Lung (tissue), 12 donors: Measurements from ENCODE around the gene MB21D2. TPM values are rescaled to one million over a fixed set of nuclear protein-coding genes. Genes with fewer than 3 reads are reported as not detected.

Experiments
- ATAC-seq: fragments of 200-7000 bp; cut with Tn5 transposase; one replicate; pipeline ENCODE4 v1.9.1; 2020; ENCODE audit warnings: moderate number of reproducible peaks; ENCODE audit not compliant: insufficient read depth, low FRiP score
- DNase-seq, 3 donors: peaks; one replicate each; pipeline ENCODE4 v3.0.0-alpha.2; 2013 to 2017
- H3K27ac ChIP-seq, 2 donors: one replicate each; pipeline ENCODE4 v1.5.1; 2013; ENCODE audit warnings: mild to moderate bottlenecking in 2 of 2, moderate library complexity in 2 of 2, control low read depth in 1 of 2, inconsistent platforms in 1 of 2, low read depth in 1 of 2, low read length in 1 of 2
- H3K27me3 ChIP-seq, 3 donors: one replicate each; pipeline ENCODE4 v1.5.1; 2013; ENCODE audit warnings: low read length in 2 of 3; ENCODE audit not compliant: control insufficient read depth in 3 of 3, insufficient read depth in 3 of 3
- H3K36me3 ChIP-seq, 4 donors: one replicate each; pipeline ENCODE4 v1.5.1; 2013; ENCODE audit warnings: low read length in 4 of 4, mild to moderate bottlenecking in 1 of 4, moderate library complexity in 1 of 4; ENCODE audit not compliant: control insufficient read depth in 4 of 4, insufficient read depth in 4 of 4
- H3K4me1 ChIP-seq, 5 donors: one replicate each; pipeline ENCODE4 v1.5.1; 2013; ENCODE audit warnings: low read length in 5 of 5, mild to moderate bottlenecking in 2 of 5, moderate library complexity in 1 of 5; ENCODE audit not compliant: control insufficient read depth in 5 of 5, insufficient read depth in 5 of 5
- H3K4me3 ChIP-seq: one replicate; pipeline ENCODE4 v1.5.1; 2013; ENCODE audit warnings: mild to moderate bottlenecking, control low read depth, moderate library complexity
- H3K9ac ChIP-seq, 2 donors: one replicate each; pipeline ENCODE4 v1.5.1; 2013; ENCODE audit warnings: low read length in 2 of 2, control low read depth in 1 of 2; ENCODE audit not compliant: insufficient read depth in 1 of 2
- H3K9me3 ChIP-seq, 4 donors: one replicate each; pipeline ENCODE4 v1.5.1; 2013; ENCODE audit warnings: low read length in 3 of 4, mild to moderate bottlenecking in 1 of 4, moderate library complexity in 1 of 4; ENCODE audit not compliant: control insufficient read depth in 4 of 4, insufficient read depth in 3 of 4
- CTCF ChIP-seq: IDR thresholded peaks from 2 replicates; pipeline ENCODE4 v1.5.1; 2012; ENCODE audit warnings: mild to moderate bottlenecking; ENCODE audit errors: control extremely low read depth, extremely low read depth
- WGBS, 2 donors: extraction: QIAGEN DNeasy Blood & Tissue Kit; methylation state at CpG; one replicate each; pipeline ENCODE4 v1.1.7; 2013; 5-methylcytosine and 5-hydroxymethylcytosine counted together
- polyA plus RNA-seq, 2 donors: library from polyadenylated mRNA; stranded (reverse); fragments of 200-250 nt; gene quantifications; one replicate each; pipeline ENCODE4 v1.2.1, GENCODE V29; 2013
- total RNA-seq, 2 donors: library from RNA; depleted of rRNA in 1 of 2; stranded (reverse); fragments of >200 nt in 1 of 2; gene quantifications; one replicate each; pipeline ENCODE4 v1.2.1, GENCODE V29; 2014 to 2021
- donor health status: control.
- donor health status: control.
- donor health status: Bipolar disorder and iron deficiency.
- donor health status: healthy.
- donor health status: DM: yes; HTN: yes; CAD: no.

MB21D2 gene
- total and polyA plus RNA-seq, 4 donors = 2.8 to 6.3 (median 4.6) TPM

- no peak overlapping the region for H3K4me3 ChIP-seq
- no peak for TF ChIP-seq CTCF
- peaks cover 0 to 2% (median 0%) of the 10 kb centered on the region in 4 donors for H3K9me3 ChIP-seq
- no peaks in the 10 kb centered on the region for H3K4me1 ChIP-seq
- no peak overlapping the region for H3K27ac ChIP-seq
- DNase-seq (no peak), ATAC-seq (no peak)
- no peak overlapping the region for H3K9ac ChIP-seq
- no peaks in the 10 kb centered on the region for H3K36me3 ChIP-seq
- no peaks in the 10 kb centered on the region for H3K27me3 ChIP-seq
- WGBS, 2 donors = 99 to 100% methylated on average over 1 of the region's 1 CpG
These were observed 17.8 kb upstream of the MB21D2 start for GRCh38 chr3:192935441-192935840.

GRCh38 chr3:192933779-192934460 lies 16.3 kb upstream of the MB21D2 start:
- ATAC-seq (no peak), DNase-seq (no peak)
- Histone ChIP-seq H3K27ac (no peak overlapping the region), H3K9me3 (peaks cover 0 to 2% (median 0%) of the 10 kb centered on the region in 4 donors), H3K36me3 (no peaks in the 10 kb centered on the region), H3K4me1 (no peaks in the 10 kb centered on the region), H3K27me3 (no peaks in the 10 kb centered on the region), H3K4me3 (no peak overlapping the region), H3K9ac (no peak overlapping the region)
- WGBS, 2 donors = 61 to 67% methylated on average over 4 of the region's 4 CpGs
- no peak for TF ChIP-seq CTCF

GRCh38 chr3:192933259-192933658 lies 15.6 kb upstream of the MB21D2 start:
- H3K36me3 ChIP-seq = no peaks in the 10 kb centered on the region
- TF ChIP-seq CTCF = no peak
- no peak overlapping the region for H3K27ac ChIP-seq
- peaks cover 0 to 2% (median 0%) of the 10 kb centered on the region in 4 donors for H3K9me3 ChIP-seq
- no peak overlapping the region for H3K4me3 ChIP-seq
- no peak for ATAC-seq
- H3K4me1 ChIP-seq = no peaks in the 10 kb centered on the region
- no peaks in the 10 kb centered on the region for H3K27me3 ChIP-seq
- no peak for DNase-seq
- 85 to 86% methylated on average over 9 of the region's 9 CpGs for WGBS, 2 donors
- no peak overlapping the region for H3K9ac ChIP-seq

- ATAC-seq = no peak
- no peak for TF ChIP-seq CTCF
- H3K27me3 ChIP-seq = no peaks in the 10 kb centered on the region
- DNase-seq = no peak
- H3K27ac ChIP-seq = no peak overlapping the region
- H3K9me3 ChIP-seq = peaks cover 0 to 2% (median 0%) of the 10 kb centered on the region in 4 donors
- H3K4me1 ChIP-seq = no peaks in the 10 kb centered on the region
- WGBS, 2 donors = 92 to 95% methylated on average over 3 of the region's 3 CpGs
- no peak overlapping the region for H3K4me3 ChIP-seq
- no peaks in the 10 kb centered on the region for H3K36me3 ChIP-seq
- H3K9ac ChIP-seq = no peak overlapping the region
These were observed 14.2 kb upstream of the MB21D2 start for GRCh38 chr3:192931825-192932224.
